A673 (cell line): ENCODE measurements around the gene GINS1. TPM values are rescaled to one million over a fixed set of nuclear protein-coding genes. Genes with fewer than 3 reads are reported as not detected.

Source experiments
- BruUV-seq: library from RNA; stranded (reverse); fragments of 400-500 nt; replicated peaks from 2 replicates; lab custom pipeline; 2021; lab: Mats Ljungman, UMichigan
- CTCF ChIA-PET: fragments of 300-600 bp; sonication (Branson Sonifier 250); formaldehyde crosslinking; loops from one replicate; lab custom pipeline; 2022; ENCODE audit warnings: antibody characterized with exemption; lab: Charles Lee
- POLR2A ChIA-PET: fragments of 300-600 bp; sonication (Branson Sonifier 250); formaldehyde crosslinking; loops from one replicate; lab custom pipeline; 2022; ENCODE audit warnings: antibody characterized with exemption; ENCODE audit not compliant: low non-redundant PET; lab: Charles Lee
- DNase-seq: peaks from one replicate; pipeline ENCODE4 v3.0.0-alpha.2; 2015; ENCODE audit warnings: low spot score
- H3K27ac ChIP-seq: fragments of 200-600 bp; sonication (generic); 2 replicates; pipeline ENCODE4 v1.5.1; 2016; ENCODE audit warnings: mixed run types, low read depth, mild to moderate bottlenecking, mixed read lengths, antibody characterized with exemption, low read length; ENCODE audit not compliant: poor library complexity, severe bottlenecking
- H3K27me3 ChIP-seq: fragments of 200-600 bp; sonication (generic); replicated peaks from 2 replicates; pipeline ENCODE4 v1.6.1; 2017; ENCODE audit warnings: mixed run types, low read depth, mild to moderate bottlenecking, mixed read lengths, antibody characterized with exemption, low read length; ENCODE audit not compliant: insufficient read depth, poor library complexity
- H3K36me3 ChIP-seq: fragments of 200-600 bp; sonication (generic); 2 replicates; pipeline ENCODE4 v1.6.1; 2016; ENCODE audit warnings: mixed run types, mild to moderate bottlenecking, mixed read lengths, antibody characterized with exemption, low read length; ENCODE audit not compliant: insufficient read depth, poor library complexity, severe bottlenecking
- H3K4me1 ChIP-seq: fragments of 200-600 bp; sonication (generic); 2 replicates; pipeline ENCODE4 v1.6.1; 2017; ENCODE audit warnings: mixed run types, mild to moderate bottlenecking, mixed read lengths, antibody characterized with exemption, low read length; ENCODE audit not compliant: insufficient read depth, poor library complexity, severe bottlenecking
- H3K4me3 ChIP-seq: fragments of 200-600 bp; sonication (generic); 2 replicates; pipeline ENCODE4 v1.5.1; 2016; ENCODE audit warnings: low read depth, mixed run types, mild to moderate bottlenecking, mixed read lengths, low read length; ENCODE audit not compliant: poor library complexity, severe bottlenecking
- H3K9me3 ChIP-seq: fragments of 200-600 bp; sonication (generic); 2 replicates; pipeline ENCODE4 v1.6.1; 2016; ENCODE audit warnings: mixed run types, low read depth, mild to moderate bottlenecking, mixed read lengths, antibody characterized with exemption, low read length; ENCODE audit not compliant: poor library complexity, severe bottlenecking
- EZH2 ChIP-seq: fragments of 200-600 bp; sonication (generic); IDR thresholded peaks from 2 replicates; pipeline ENCODE4 v1.6.1; 2017; ENCODE audit warnings: borderline replicate concordance, low read depth, mild to moderate bottlenecking, mixed read lengths, antibody characterized with exemption, low read length; ENCODE audit not compliant: poor library complexity, severe bottlenecking
- intact Hi-C: fragments of 100-400 bp; cut with micrococcal nuclease; formaldehyde crosslinking; loops from one replicate; pipeline ENCODE4 v1.10.0; 2022; ENCODE audit not compliant: unreplicated experiment
- total RNA-seq: library from RNA; stranded (reverse); gene quantifications from 2 replicates; pipeline ENCODE4 v1.2.3, GENCODE V29; 2021
- TF ChIP-seq, protein P1 (sequence below): fragments of 300-800, 200-600 bp; sonication (generic); conservative IDR thresholded peaks from 2 replicates; pipeline ENCODE4 v1.5.1; 2017; ENCODE audit warnings: low read depth, mild to moderate bottlenecking, antibody characterized with exemption, low read length, moderate library complexity, mixed read lengths

GINS1 gene
- total RNA-seq, 1 experiment from 2014 or later, result 62.6 TPM

DNA sequence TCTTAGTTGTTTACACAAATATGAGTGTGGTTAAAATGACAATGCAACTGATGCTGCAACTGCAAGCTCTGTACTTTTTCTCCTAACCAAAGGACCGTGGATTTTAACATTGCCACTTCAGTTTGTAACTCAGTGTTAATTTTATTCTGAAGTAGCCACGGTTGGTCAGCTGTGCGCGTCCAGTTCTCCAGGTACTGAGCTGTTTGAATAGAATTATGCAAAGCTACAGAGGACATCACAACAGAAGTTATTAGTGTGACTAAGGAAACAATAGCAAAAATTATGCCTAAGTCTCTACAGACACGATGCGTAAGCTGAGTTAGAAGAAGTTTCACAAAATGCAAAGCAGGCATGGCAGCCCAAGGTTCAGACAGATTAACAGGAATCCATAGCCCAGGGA is 12.5 kb upstream of the GINS1 start:
- no peak overlapping the region for H3K4me3 ChIP-seq
- BruUV-seq, result no TSS peak
- no peak overlapping the region for H3K27ac ChIP-seq
- no peaks in the 10 kb centered on the region for H3K27me3 ChIP-seq
- H3K4me1 ChIP-seq, result peaks cover 4% of the 10 kb centered on the region
- ChIA-PET CTCF (no interaction called here), POLR2A (no interaction called here)
- no peaks in the 10 kb centered on the region for H3K9me3 ChIP-seq
- intact Hi-C loops, result loop anchor here (5.0 to 10.0 kb wide), 2 partner anchors 200 to 313 kb away; partner anchors contain the start of genes ENTPD6 and VSX1
- TF ChIP-seq, protein P1, sequence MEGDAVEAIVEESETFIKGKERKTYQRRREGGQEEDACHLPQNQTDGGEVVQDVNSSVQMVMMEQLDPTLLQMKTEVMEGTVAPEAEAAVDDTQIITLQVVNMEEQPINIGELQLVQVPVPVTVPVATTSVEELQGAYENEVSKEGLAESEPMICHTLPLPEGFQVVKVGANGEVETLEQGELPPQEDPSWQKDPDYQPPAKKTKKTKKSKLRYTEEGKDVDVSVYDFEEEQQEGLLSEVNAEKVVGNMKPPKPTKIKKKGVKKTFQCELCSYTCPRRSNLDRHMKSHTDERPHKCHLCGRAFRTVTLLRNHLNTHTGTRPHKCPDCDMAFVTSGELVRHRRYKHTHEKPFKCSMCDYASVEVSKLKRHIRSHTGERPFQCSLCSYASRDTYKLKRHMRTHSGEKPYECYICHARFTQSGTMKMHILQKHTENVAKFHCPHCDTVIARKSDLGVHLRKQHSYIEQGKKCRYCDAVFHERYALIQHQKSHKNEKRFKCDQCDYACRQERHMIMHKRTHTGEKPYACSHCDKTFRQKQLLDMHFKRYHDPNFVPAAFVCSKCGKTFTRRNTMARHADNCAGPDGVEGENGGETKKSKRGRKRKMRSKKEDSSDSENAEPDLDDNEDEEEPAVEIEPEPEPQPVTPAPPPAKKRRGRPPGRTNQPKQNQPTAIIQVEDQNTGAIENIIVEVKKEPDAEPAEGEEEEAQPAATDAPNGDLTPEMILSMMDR, result no peak
- no peak for TF ChIP-seq EZH2
- H3K36me3 ChIP-seq, result no peaks in the 10 kb centered on the region
- no peak for DNase-seq

DNA sequence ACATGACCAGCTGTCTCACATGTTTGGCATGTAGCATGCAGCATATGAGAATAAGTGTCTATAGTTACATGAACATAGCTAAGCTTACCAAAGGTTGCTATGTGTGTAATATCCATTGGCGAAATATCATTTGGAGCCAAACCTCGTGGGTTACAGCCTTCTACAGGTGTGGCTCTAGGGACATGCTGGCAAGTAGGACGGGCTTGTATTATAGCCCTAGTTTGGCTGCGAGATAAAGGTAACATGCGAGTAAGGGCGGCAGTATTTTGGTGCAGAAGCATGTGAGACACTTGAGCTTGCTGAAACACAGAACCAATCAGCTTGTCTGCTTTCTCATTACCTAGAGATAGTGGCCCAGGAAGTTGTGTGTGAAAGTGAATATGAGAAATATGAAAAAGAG is 10.4 kb upstream of the GINS1 start:
- ChIA-PET POLR2A (no interaction called here), CTCF (no interaction called here)
- Histone ChIP-seq H3K9me3 (no peaks in the 10 kb centered on the region), H3K27ac (no peak overlapping the region), H3K36me3 (no peaks in the 10 kb centered on the region), H3K27me3 (no peaks in the 10 kb centered on the region), H3K4me3 (no peak overlapping the region), H3K4me1 (no peaks in the 10 kb centered on the region)
- DNase-seq, result no peak
- no TSS peak for BruUV-seq
- TF ChIP-seq, protein P1, result no peak
- no peak for TF ChIP-seq EZH2
- intact Hi-C loops, result loop anchor here (5.0 to 10.0 kb wide), 2 partner anchors 202 to 315 kb away; partner anchors contain the start of genes ENTPD6 and VSX1

GRCh38 chr20:25397821-25398220 is 9.7 kb upstream of the GINS1 start:
- no peak for DNase-seq
- no TSS peak for BruUV-seq
- peaks cover 5% of the 10 kb centered on the region for H3K9me3 ChIP-seq
- H3K4me3 ChIP-seq, result no peak overlapping the region
- TF ChIP-seq, protein P1, result no peak
- TF ChIP-seq EZH2, result no peak
- no peaks in the 10 kb centered on the region for H3K4me1 ChIP-seq
- intact Hi-C loops, result loop anchor here (2.0 to 10.0 kb wide), 5 partner anchors 61 to 403 kb away; partner anchors contain the start of genes ENTPD6 and VSX1
- no peaks in the 10 kb centered on the region for H3K27me3 ChIP-seq
- no peaks in the 10 kb centered on the region for H3K36me3 ChIP-seq
- no peak overlapping the region for H3K27ac ChIP-seq
- POLR2A ChIA-PET, result no interaction called here
- CTCF ChIA-PET, result no interaction called here
